HG03457 (cell line): ENCODE measurements around the gene FDX1.
"Not testable (repeated sequence)": the region's sequence is repeated elsewhere in the genome, so short reads cannot be mapped to it uniquely, and the experiment has no call there.

Experiments used
- ATAC-seq: cut with Tn5 transposase; IDR thresholded peaks from one replicate; pipeline ENCODE4 v1.9.1; 2021; ENCODE audit warnings: moderate number of reproducible peaks; ENCODE audit not compliant: unreplicated experiment

FDX1 gene

GRCh38 chr11:110429731-110430266 is at the start of gene FDX1:
Gene FDX1 (plus strand): TSS chr11:110429948. CDS start chr11:110430121, 173 bp downstream.
- peak; percentile 66 for ATAC-seq

GRCh38 chr11:110380836-110381622 is 48.7 kb upstream of the FDX1 start:
- no peak for ATAC-seq

GRCh38 chr11:110388231-110388630 is 41.5 kb upstream of the FDX1 start:
- not testable (repeated sequence) for ATAC-seq

GRCh38 chr11:110389965-110390364 is 39.8 kb upstream of the FDX1 start:
- ATAC-seq, result no peak

GRCh38 chr11:110392056-110392455 is 37.7 kb upstream of the FDX1 start:
- ATAC-seq, result no peak

- ATAC-seq, result not testable (repeated sequence)
Observed at GRCh38 chr11:110397668-110398286, 32.0 kb upstream of the FDX1 start.

GRCh38 chr11:110403585-110403984 is 26.2 kb upstream of the FDX1 start:
- ATAC-seq, result not testable (repeated sequence)

GRCh38 chr11:110405636-110406035 is 24.1 kb upstream of the FDX1 start:
- not testable (repeated sequence) for ATAC-seq

GRCh38 chr11:110407315-110407714 is 22.4 kb upstream of the FDX1 start:
- no peak for ATAC-seq

- no peak for ATAC-seq
Observed at GRCh38 chr11:110409174-110409573, 20.6 kb upstream of the FDX1 start.

- ATAC-seq, result no peak
Observed at GRCh38 chr11:110410651-110411050, 19.1 kb upstream of the FDX1 start.

- ATAC-seq, result no peak
Observed at GRCh38 chr11:110415081-110415480, 14.7 kb upstream of the FDX1 start.

GRCh38 chr11:110421658-110422057 is 8.1 kb upstream of the FDX1 start:
- not testable (repeated sequence) for ATAC-seq

GRCh38 chr11:110422306-110422905 is 7.3 kb upstream of the FDX1 start:
- no peak for ATAC-seq

GRCh38 chr11:110424775-110425444 is 4.8 kb upstream of the FDX1 start:
- no peak for ATAC-seq

- no peak for ATAC-seq
Observed at GRCh38 chr11:110425751-110426545, 3.8 kb upstream of the FDX1 start.

- no peak for ATAC-seq
Observed at GRCh38 chr11:110428040-110428439, 1.7 kb upstream of the FDX1 start.

GRCh38 chr11:110428956-110429730 is 605 bp upstream of the FDX1 start:
- no peak for ATAC-seq

- peak; percentile 30 for ATAC-seq
Observed at GRCh38 chr11:110430267-110431050, 711 bp downstream of the FDX1 start.
